GM12872 (cell line): ENCODE measurements around the gene AKAP8.

ENCODE experiments used
- TF ChIP-seq, protein P1 (sequence below): IDR thresholded peaks from 3 replicates; pipeline ENCODE4 v1.5.1; 2011; ENCODE audit warnings: low read depth, mild to moderate bottlenecking, low read length, moderate library complexity; ENCODE audit not compliant: insufficient read depth

AKAP8 gene

DNA sequence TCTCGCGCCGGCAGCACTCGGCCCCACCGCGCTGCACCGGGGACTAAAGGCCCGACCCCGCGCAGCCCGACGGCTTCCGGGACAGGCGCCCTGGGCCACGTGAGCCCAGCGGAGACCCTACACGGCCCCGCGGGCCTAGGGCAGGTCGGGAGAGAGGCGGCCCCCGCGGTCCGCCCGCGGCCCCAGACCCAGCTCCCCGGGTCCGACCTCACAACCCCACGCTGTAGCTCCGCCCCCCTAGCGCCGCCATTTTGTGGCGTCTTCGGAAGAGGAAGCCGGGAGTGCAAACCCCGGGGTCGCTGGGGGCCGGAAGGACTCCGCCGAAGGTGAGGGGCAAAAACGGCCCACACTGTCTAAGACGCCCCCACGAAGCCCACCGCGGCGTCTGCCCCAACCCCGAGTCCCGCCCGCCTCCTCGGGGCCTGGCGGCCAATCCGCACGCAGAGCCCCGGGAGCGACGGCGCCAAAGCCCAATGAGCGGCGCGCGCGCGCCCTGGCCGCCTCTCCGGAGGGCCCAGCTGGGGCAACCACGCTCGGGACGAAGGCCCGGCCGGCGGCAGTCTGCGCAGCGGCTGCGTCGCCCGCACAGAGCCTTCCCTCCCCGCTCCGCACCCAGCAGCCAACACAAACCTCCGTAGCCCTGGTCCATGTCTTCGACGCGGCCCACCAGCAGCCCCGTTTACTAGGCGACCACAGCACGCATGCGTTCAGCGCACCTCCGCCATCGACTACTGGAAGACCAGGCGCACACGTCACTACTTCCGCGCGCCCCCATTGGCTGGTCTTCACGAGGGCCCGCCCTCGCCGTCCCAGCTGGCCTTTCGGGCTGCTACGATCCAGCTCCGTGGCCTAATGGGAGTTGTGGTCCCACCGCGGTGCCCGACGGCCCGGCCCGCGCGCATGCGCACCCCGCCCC is at the start of gene AKAP8:
TSS of gene AKAP8 (minus strand) at position 705 of the 916 bp plus-strand sequence. CDS start at position 649, 56 bp downstream.
- TF ChIP-seq, protein P1, sequence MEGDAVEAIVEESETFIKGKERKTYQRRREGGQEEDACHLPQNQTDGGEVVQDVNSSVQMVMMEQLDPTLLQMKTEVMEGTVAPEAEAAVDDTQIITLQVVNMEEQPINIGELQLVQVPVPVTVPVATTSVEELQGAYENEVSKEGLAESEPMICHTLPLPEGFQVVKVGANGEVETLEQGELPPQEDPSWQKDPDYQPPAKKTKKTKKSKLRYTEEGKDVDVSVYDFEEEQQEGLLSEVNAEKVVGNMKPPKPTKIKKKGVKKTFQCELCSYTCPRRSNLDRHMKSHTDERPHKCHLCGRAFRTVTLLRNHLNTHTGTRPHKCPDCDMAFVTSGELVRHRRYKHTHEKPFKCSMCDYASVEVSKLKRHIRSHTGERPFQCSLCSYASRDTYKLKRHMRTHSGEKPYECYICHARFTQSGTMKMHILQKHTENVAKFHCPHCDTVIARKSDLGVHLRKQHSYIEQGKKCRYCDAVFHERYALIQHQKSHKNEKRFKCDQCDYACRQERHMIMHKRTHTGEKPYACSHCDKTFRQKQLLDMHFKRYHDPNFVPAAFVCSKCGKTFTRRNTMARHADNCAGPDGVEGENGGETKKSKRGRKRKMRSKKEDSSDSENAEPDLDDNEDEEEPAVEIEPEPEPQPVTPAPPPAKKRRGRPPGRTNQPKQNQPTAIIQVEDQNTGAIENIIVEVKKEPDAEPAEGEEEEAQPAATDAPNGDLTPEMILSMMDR: no peak

DNA sequence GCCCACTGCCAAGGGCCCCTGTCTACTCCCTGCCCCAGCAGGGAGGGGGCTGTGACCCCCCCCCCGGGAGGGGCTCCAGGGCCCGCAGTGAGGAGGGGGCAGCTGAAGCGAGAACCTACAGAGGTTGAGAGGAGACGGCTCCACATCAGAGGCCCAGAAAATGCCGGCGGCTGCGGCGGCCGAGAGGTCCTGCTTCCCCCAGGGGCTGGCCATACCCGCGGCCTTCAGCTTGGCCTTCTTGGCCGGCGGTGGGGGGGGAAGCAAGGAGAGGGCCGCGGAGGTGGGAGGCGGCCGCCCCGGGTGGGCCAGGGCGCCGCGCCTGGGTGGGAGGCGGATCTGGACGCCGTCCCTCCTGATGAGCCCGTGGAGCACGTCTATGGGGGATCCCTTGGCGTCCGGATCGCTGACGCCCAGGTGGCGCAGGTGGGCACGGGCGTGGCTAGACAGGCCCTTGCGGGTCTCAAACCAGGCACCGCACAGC is 48.4 kb upstream of the AKAP8 start:
- TF ChIP-seq, protein P1: no peak

DNA sequence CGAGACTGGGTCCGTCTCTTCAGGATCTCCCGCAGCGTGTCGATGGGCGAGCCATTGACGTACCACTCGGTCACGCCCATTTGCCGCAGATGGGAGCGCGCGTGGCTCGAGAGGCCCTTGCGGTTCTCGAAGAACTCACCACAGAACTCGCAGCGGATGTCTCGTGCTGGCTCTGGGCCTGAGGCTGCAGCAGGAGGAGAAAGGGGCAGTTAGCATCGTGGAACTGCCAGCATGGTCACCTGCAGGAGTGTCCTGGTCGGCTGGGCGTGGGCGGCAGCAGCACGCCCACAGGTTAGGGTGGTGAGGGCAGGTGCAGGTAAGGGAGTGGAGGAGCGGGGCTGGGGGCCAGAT is 47.7 kb upstream of the AKAP8 start:
- TF ChIP-seq, protein P1: no peak

DNA sequence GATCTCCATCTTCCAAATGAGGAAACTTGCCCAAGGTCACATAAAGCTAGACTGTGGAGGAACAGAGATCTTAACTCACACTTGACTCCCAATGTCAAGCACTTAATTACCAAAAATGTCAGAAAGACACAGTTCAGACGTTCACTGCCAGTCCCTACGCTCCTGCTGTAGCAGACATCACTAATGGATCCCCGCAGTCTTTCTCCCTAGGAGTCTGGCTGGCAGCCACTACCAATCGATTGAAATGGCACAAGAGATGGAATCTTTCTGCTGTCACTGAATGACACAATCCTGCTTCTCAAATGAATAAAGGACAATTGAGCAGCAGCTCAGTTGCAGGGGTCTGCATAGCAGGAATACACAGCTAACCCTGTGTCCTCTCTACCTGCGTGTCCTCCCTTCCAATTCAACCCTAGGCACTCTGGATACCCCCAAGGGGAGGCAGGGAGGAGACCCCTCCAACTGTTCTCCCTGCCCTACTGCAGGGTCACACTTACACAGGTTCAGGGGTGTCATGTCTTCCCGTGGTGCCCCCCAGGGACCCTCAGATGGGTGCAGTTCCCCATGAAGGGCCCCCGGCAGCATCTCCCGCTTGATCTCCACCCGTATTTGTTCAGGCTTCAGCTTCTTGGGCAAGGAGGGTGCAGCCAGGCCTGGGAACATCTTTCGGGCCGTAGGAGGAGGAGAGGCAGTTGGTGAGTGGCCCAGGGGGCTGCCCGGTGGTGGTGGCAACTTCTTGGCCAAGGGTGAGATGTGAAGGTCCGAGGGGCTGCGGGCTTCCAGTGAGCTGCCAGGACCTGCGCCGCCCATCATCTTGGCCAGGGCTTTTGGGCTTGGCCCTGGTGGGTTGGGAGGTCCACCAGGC is 47.1 kb upstream of the AKAP8 start:
- TF ChIP-seq, protein P1: no peak

DNA sequence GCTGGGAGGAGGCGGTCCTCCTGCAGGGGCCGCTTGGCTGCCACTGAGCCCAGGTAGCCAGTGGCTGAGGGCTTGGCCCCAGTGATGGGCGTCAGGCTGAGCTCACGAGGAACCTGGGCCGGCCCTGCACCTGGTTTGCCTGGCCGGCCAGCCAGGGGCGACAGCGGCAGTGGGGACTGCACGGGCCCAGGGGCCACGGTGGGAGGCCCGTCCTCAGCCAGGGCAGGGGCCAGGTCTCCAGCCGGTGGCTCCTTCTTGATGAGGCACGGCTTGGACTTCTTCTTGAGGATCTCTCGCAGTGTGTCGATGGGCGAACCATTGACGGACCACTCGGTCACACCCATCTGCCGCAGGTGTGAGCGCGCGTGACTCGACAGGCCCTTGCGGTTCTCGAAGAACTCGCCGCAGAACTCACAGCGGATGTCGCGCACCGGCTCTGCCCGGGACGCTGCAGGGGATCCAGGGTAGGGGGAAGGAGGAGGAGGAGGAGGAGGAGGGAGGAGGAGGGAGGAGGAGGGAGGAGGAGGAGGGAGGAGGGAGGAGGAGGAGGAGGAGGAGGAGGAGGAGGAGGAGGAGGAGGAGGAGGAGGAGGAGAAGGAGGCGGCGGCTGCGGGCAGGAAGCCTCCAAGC is 45.8 kb upstream of the AKAP8 start:
- TF ChIP-seq, protein P1: no peak

DNA sequence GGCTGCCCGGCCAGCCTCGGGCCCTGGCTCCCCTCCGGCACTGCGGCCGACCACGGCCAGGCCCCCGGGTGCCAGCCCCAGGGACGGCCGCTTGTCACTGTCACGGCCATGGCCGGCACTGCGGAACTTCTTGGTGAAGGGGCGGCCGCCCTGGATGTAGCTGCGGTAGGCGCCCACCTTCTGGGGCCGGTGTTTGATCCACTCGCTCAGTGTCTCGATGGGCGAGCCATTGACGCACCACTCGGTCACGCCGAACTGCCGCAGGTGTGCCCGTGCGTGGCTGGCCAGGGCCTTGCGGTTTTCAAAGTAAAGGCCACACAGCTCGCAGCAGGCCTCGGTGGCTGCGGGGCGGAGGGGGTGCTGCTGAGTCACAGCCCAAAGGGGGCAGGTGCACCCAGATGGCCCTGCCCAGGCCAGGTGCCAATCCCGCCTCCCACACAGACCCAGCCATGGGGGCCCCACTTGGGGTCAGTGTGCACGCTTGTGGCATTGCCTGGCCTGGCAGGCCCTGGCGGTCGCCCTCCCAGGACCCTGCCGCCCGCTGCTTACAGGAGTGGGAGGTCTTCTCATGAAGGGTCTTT is 45.2 kb upstream of the AKAP8 start:
- TF ChIP-seq, protein P1: no peak
